H9 (cell line): ENCODE data around the gene HOXA9. TPM values are rescaled to one million over a fixed set of nuclear protein-coding genes. Genes with fewer than 3 reads are reported as not detected.

Experiments used
- DNase-seq: peaks from one replicate; pipeline ENCODE4 v3.0.0-alpha.2; 2017
- H2AFZ ChIP-seq: one replicate; pipeline ENCODE4 v1.6.1; 2013; ENCODE audit warnings: mild to moderate bottlenecking, low read length, control low read depth, moderate library complexity
- H2AK5ac ChIP-seq: 2 replicates; pipeline ENCODE4 v1.6.1; 2013; ENCODE audit warnings: low read length, control low read depth, mixed read lengths; ENCODE audit not compliant: insufficient read length
- H2BK120ac ChIP-seq: one replicate; pipeline ENCODE4 v1.6.1; 2013; ENCODE audit warnings: low read depth, mild to moderate bottlenecking, low read length, control low read depth, inconsistent platforms; ENCODE audit not compliant: poor library complexity, severe bottlenecking
- H2BK12ac ChIP-seq: 2 replicates; pipeline ENCODE4 v1.6.1; 2013; ENCODE audit warnings: low read length, control low read depth, mixed read lengths, low read depth; ENCODE audit not compliant: insufficient read length
- H2BK15ac ChIP-seq: 2 replicates; pipeline ENCODE4 v1.6.1; 2013; ENCODE audit warnings: low read depth, low read length, control low read depth
- H2BK20ac ChIP-seq: one replicate; pipeline ENCODE4 v1.6.1; 2013; ENCODE audit warnings: low read depth, mild to moderate bottlenecking, low read length, control low read depth, inconsistent platforms; ENCODE audit not compliant: poor library complexity, severe bottlenecking
- H2BK5ac ChIP-seq: 2 replicates; pipeline ENCODE4 v1.6.1; 2013; ENCODE audit warnings: low read length, control low read depth, mixed read lengths; ENCODE audit not compliant: insufficient read length
- H3K14ac ChIP-seq: 2 replicates; pipeline ENCODE4 v1.6.1; 2013; ENCODE audit warnings: low read length, control low read depth; ENCODE audit not compliant: insufficient read depth
- H3K18ac ChIP-seq: 2 replicates; pipeline ENCODE4 v1.6.1; 2013; ENCODE audit warnings: low read depth, mild to moderate bottlenecking, mixed read lengths, low read length, control low read depth; ENCODE audit not compliant: insufficient read length
- H3K23ac ChIP-seq: 2 replicates; pipeline ENCODE4 v1.6.1; 2013; ENCODE audit warnings: low read length, control low read depth, mixed read lengths, low read depth; ENCODE audit not compliant: insufficient read length
- H3K23me2 ChIP-seq: 2 replicates; pipeline ENCODE4 v1.6.1; 2013; ENCODE audit warnings: low read depth, mild to moderate bottlenecking, mixed read lengths, low read length, control low read depth; ENCODE audit not compliant: insufficient read length, poor library complexity, severe bottlenecking
- H3K27ac ChIP-seq: 2 replicates; pipeline ENCODE4 v1.5.1; 2013; ENCODE audit warnings: low read length, control low read depth, mixed read lengths, low read depth; ENCODE audit not compliant: insufficient read length
- H3K27me3 ChIP-seq: 2 replicates; pipeline ENCODE4 v1.6.1; 2013; ENCODE audit warnings: low read length, control low read depth, inconsistent platforms; ENCODE audit not compliant: insufficient read depth
- H3K4ac ChIP-seq: 2 replicates; pipeline ENCODE4 v1.6.1; 2013; ENCODE audit warnings: low read depth, mild to moderate bottlenecking, control low read depth, inconsistent platforms, low read length, moderate library complexity
- H3K4me1 ChIP-seq: 2 replicates; pipeline ENCODE4 v1.6.1; 2013; ENCODE audit warnings: low read length, control low read depth, inconsistent platforms; ENCODE audit not compliant: insufficient read depth
- H3K4me2 ChIP-seq: 2 replicates; pipeline ENCODE4 v1.6.1; 2013; ENCODE audit warnings: low read length, control low read depth, mixed read lengths; ENCODE audit not compliant: insufficient read length, insufficient read depth
- H3K56ac ChIP-seq: 2 replicates; pipeline ENCODE4 v1.6.1; 2013; ENCODE audit warnings: low read depth, mild to moderate bottlenecking, mixed read lengths, low read length, control low read depth; ENCODE audit not compliant: insufficient read length
- H3K79me1 ChIP-seq: 2 replicates; pipeline ENCODE4 v1.6.1; 2013; ENCODE audit warnings: low read depth, mild to moderate bottlenecking, moderate library complexity, low read length, control low read depth, inconsistent platforms; ENCODE audit not compliant: insufficient read depth, poor library complexity, severe bottlenecking
- H3K79me2 ChIP-seq: 2 replicates; pipeline ENCODE4 v1.6.1; 2013; ENCODE audit warnings: low read length, control low read depth, inconsistent platforms; ENCODE audit not compliant: insufficient read depth
- H3K9ac ChIP-seq: 2 replicates; pipeline ENCODE4 v1.6.1; 2013; ENCODE audit warnings: low read length, control low read depth, mixed read lengths; ENCODE audit not compliant: insufficient read length; ENCODE audit errors: extremely low read depth
- H3K9me3 ChIP-seq: one replicate; pipeline ENCODE4 v1.6.1; 2013; ENCODE audit warnings: low read depth, low read length, inconsistent platforms; ENCODE audit not compliant: control insufficient read depth
- H3T11ph ChIP-seq: one replicate; pipeline ENCODE4 v1.6.1; 2013; ENCODE audit warnings: mild to moderate bottlenecking, low read length, control low read depth, inconsistent platforms
- H4K20me1 ChIP-seq: one replicate; pipeline ENCODE4 v1.6.1; 2013; ENCODE audit not compliant: control insufficient read depth, insufficient read length, insufficient read depth
- H4K5ac ChIP-seq: 2 replicates; pipeline ENCODE4 v1.6.1; 2013; ENCODE audit warnings: low read depth, mild to moderate bottlenecking, mixed read lengths, low read length, control low read depth; ENCODE audit not compliant: insufficient read length
- H4K8ac ChIP-seq: replicated peaks from 2 replicates; pipeline ENCODE4 v1.6.1; 2013; ENCODE audit warnings: low read length, control low read depth, mixed read lengths, low read depth; ENCODE audit not compliant: insufficient read length
- H4K91ac ChIP-seq: 2 replicates; pipeline ENCODE4 v1.6.1; 2013; ENCODE audit warnings: low read depth, mild to moderate bottlenecking, moderate library complexity, mixed read lengths, low read length, control low read depth; ENCODE audit not compliant: insufficient read length
- H3K27ac Mint-ChIP-seq, 3 experiments: 2 replicates in 2 of 3; 3 replicates in 1 of 3; pipeline ENCODE4 v1.8.0; 2020 to 2021; ENCODE audit warnings: mixed read lengths in 3 of 3, mild to moderate bottlenecking in 1 of 3, moderate library complexity in 1 of 3
- H3K27me3 Mint-ChIP-seq: 2 replicates; pipeline ENCODE4 v1.8.0; 2021; ENCODE audit warnings: low read depth, mild to moderate bottlenecking, moderate library complexity, mixed read lengths
- H3K36me3 Mint-ChIP-seq, 3 experiments: 2 replicates in 2 of 3; 3 replicates in 1 of 3; pipeline ENCODE4 v1.8.0; 2020 to 2021; ENCODE audit warnings: low read depth in 3 of 3, mixed read lengths in 3 of 3; ENCODE audit not compliant: insufficient read depth in 1 of 3
- H3K4me1 Mint-ChIP-seq, 2 experiments: 2 replicates each; pipeline ENCODE4 v1.8.0; 2020; ENCODE audit warnings: mixed read lengths in 2 of 2
- H3K4me3 Mint-ChIP-seq, 2 experiments: 2 replicates in 1 of 2; 3 replicates in 1 of 2; pipeline ENCODE4 v1.8.0; 2020 to 2021; ENCODE audit warnings: mild to moderate bottlenecking in 2 of 2, mixed read lengths in 2 of 2, moderate library complexity in 1 of 2
- H3K9me3 Mint-ChIP-seq, 2 experiments: 2 replicates in 1 of 2; 3 replicates in 1 of 2; pipeline ENCODE4 v1.8.0; 2020; ENCODE audit warnings: mild to moderate bottlenecking in 2 of 2, mixed read lengths in 2 of 2, moderate library complexity in 1 of 2
- WGBS: extraction: QIAGEN DNeasy Blood & Tissue Kit; methylation state at CpG from one replicate; pipeline ENCODE4 v1.1.7; 2013; ENCODE audit warnings: missing lambda C conversion rate, low lambda C conversion rate, mixed read lengths; ENCODE audit not compliant: insufficient read length; ENCODE audit errors: extremely low coverage; 5-methylcytosine and 5-hydroxymethylcytosine counted together
- total RNA-seq: library from RNA; stranded (reverse); gene quantifications from 2 replicates; pipeline ENCODE4 v1.2.1, GENCODE V29; 2021
- TF ChIP-seq, protein P1 (sequence below): fragments of 200-600 bp; sonication (generic); conservative IDR thresholded peaks from 3 replicates; pipeline ENCODE4 v1.8.0; 2021; ENCODE audit warnings: antibody characterized with exemption, mild to moderate bottlenecking

The HOXA9 gene
- total RNA-seq, 1 experiment from 2014 or later = not detected

DNA sequence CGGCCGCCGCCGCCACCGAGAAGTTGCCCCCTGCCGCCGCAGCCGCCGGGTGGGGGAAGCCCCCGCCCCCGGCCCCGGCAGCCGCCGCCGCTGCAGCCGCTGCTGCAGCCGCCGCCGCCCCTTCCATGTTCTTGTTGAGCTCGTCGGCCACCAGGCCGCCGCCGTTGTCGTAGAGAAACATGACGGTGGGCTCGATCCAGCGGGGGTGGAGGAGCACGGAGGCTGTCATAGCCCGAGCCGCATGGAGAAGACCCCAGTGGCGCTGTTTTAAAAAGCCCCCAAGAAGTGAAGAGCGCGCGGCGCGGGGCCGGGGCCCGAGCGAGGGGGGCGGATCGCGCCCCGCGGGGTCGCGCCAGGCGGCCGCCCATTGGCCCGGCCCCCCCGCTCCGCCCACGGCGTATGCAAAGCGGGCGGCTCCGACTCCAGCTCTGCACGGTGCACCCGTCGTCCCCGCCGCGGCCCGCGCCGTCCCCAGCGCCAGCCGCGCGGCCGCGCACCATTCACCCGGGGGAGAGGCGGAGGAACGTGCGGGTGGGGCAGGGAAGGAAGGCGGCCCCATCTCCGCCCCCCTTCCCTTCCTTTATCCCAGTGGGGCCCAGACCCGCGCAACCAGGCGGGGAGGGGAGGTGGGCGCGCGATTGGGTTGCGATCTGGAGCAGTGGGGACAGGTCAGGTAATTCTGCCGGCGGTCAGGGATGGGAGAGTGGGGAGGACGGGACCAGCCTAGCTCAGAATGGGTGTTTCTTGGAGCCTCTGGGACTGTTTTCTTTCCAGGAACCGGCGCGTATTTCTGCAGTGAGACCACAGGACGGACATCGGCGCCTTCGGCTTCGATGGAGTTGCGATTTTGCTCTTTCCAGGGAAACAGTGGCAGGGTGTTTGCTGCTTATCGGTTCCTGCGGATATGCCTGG lies 34.8 kb upstream of the HOXA9 start, which contains the start of gene HOXA13:
Gene HOXA13 (minus strand): TSS at position 243 of the 912 bp plus-strand sequence. CDS start 14 bp downstream, at position 229.
- Histone ChIP-seq H3K9ac (no peak within 1 kb of the TSS), H2BK120ac (no peak within 1 kb of the TSS), H3K27me3 (peaks cover 85% of the 10 kb centered on the region), H2BK15ac (no peak within 1 kb of the TSS), H3K56ac (no peak within 1 kb of the TSS), H4K20me1 (no peaks in the 10 kb centered on the region), H3K9me3 (no peaks in the 10 kb centered on the region), H3K79me2 (no peaks in the 10 kb centered on the region), H4K5ac (no peak within 1 kb of the TSS), H2BK12ac (no peak within 1 kb of the TSS), H3K23me2 (no peaks in the 10 kb centered on the region), H3K23ac (no peak within 1 kb of the TSS), H3T11ph (no peak within 1 kb of the TSS), H3K4me2 (no peak within 1 kb of the TSS), H3K4me1 (no peaks in the 10 kb centered on the region), H3K79me1 (no peaks in the 10 kb centered on the region), H3K14ac (no peak within 1 kb of the TSS), H3K18ac (no peak within 1 kb of the TSS), H3K27ac (no peak within 1 kb of the TSS), H2BK20ac (no peak within 1 kb of the TSS), H3K4ac (no peak within 1 kb of the TSS), H2AFZ (no peak within 1 kb of the TSS), H2BK5ac (no peak within 1 kb of the TSS), H4K91ac (no peak within 1 kb of the TSS), H2AK5ac (no peak within 1 kb of the TSS), H4K8ac (no peak within 1 kb of the TSS)
- peaks cover 0 to 2% (median 0%) of the 10 kb centered on the region in 3 experiments; a peak in 2 of 7 replicates for H3K36me3 Mint-ChIP-seq
- WGBS = no CpG with 5 or more reads among the region's 99 CpGs
- H3K4me3 Mint-ChIP-seq = peak within 1 kb of the TSS; percentile 66 to 81
- no peak within 1 kb of the TSS; a peak in 1 of 7 replicates for H3K27ac Mint-ChIP-seq
- H3K27me3 Mint-ChIP-seq = peaks cover 95% of the 10 kb centered on the region
- DNase-seq = peak; percentile 53
- TF ChIP-seq, protein P1, sequence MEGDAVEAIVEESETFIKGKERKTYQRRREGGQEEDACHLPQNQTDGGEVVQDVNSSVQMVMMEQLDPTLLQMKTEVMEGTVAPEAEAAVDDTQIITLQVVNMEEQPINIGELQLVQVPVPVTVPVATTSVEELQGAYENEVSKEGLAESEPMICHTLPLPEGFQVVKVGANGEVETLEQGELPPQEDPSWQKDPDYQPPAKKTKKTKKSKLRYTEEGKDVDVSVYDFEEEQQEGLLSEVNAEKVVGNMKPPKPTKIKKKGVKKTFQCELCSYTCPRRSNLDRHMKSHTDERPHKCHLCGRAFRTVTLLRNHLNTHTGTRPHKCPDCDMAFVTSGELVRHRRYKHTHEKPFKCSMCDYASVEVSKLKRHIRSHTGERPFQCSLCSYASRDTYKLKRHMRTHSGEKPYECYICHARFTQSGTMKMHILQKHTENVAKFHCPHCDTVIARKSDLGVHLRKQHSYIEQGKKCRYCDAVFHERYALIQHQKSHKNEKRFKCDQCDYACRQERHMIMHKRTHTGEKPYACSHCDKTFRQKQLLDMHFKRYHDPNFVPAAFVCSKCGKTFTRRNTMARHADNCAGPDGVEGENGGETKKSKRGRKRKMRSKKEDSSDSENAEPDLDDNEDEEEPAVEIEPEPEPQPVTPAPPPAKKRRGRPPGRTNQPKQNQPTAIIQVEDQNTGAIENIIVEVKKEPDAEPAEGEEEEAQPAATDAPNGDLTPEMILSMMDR = no peak
- H3K9me3 Mint-ChIP-seq = peaks cover 7 to 11% of the 10 kb centered on the region in 2 experiments; a peak in 4 of 5 replicates
- H3K4me1 Mint-ChIP-seq = peaks cover 4 to 18% of the 10 kb centered on the region in 2 experiments; a peak in 3 of 4 replicates
